Erythroblast (primary cell): ENCODE data around the gene ERBB2.

Experiments used
- GATA1 ChIP-seq: IDR thresholded peaks from 2 replicates; pipeline ENCODE4 v1.6.1; 2011; ENCODE audit warnings: low read depth, mild to moderate bottlenecking, control low read depth, low read length, moderate library complexity
- POLR2A ChIP-seq: IDR thresholded peaks from 2 replicates; pipeline ENCODE4 v1.6.1; 2011; ENCODE audit warnings: mild to moderate bottlenecking, low read length

DNA sequence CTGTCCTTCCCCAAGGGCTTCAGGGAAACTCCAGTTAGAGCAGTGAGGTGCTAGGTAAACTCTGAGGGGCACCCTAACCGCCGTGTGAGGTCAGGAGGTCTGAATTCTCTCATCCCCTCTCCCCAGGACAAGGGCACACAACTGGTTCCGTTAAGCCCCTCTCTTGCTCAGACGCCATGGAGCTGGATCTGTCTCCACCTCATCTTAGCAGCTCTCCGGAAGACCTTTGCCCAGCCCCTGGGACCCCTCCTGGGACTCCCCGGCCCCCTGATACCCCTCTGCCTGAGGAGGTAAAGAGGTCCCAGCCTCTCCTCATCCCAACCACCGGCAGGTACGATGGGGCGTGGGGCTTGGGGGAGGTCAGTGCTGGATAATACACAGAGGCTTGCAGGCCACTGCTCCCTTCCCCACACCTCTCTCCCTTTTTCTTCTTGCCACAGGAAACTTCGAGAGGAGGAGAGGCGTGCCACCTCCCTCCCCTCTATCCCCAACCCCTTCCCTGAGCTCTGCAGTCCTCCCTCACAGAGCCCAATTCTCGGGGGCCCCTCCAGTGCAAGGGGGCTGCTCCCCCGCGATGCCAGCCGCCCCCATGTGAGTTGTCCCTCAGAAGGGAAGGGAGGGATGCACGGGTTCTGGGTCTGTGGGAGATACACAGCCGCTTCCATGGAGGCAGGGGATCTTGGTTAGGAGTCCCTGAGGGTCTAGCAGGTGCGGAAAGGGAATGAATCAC lies 42.4 kb downstream of the ERBB2 start:
- no peak for TF ChIP-seq POLR2A
- no peak for TF ChIP-seq GATA1
